ENCODE results near the gene BRS3.

BRS3 gene

GRCh38 chrX:136467303-136467702 lies 20.4 kb upstream of the BRS3 start:
- no peak for DNase-seq (ENCODE audit: low read depth)
- no peak overlapping the region for H3K4me3 ChIP-seq (ENCODE audit: control insufficient read depth, low read depth, low read length)
- no peak for TF ChIP-seq CTCF (IDR thresholded peaks at IDR 0.05; ENCODE audit: control insufficient read depth, insufficient read depth, low read depth, low read length, missing control alignments)

GRCh38 chrX:136468391-136469103 lies 19.2 kb upstream of the BRS3 start:
- no peak for TF ChIP-seq CTCF (IDR thresholded peaks at IDR 0.05; ENCODE audit: control insufficient read depth, insufficient read depth, low read depth, low read length, missing control alignments)
- no peak for DNase-seq (ENCODE audit: low read depth)
- no peak overlapping the region for H3K4me3 ChIP-seq (ENCODE audit: control insufficient read depth, low read depth, low read length)

- TF ChIP-seq CTCF (IDR thresholded peaks at IDR 0.05; ENCODE audit: control insufficient read depth, insufficient read depth, low read depth, low read length, missing control alignments): no peak
- H3K4me3 ChIP-seq (ENCODE audit: control insufficient read depth, low read depth, low read length): no peak overlapping the region
- no peak for DNase-seq (ENCODE audit: low read depth)
Measured at GRCh38 chrX:136473663-136474062, 14.1 kb upstream of the BRS3 start.

GRCh38 chrX:136475236-136475635 lies 12.5 kb upstream of the BRS3 start:
- no peak for TF ChIP-seq CTCF (IDR thresholded peaks at IDR 0.05; ENCODE audit: control insufficient read depth, insufficient read depth, low read depth, low read length, missing control alignments)
- DNase-seq (ENCODE audit: low read depth): no peak
- no peak overlapping the region for H3K4me3 ChIP-seq (ENCODE audit: control insufficient read depth, low read depth, low read length)

- no peak for DNase-seq (ENCODE audit: low read depth)
- TF ChIP-seq CTCF (IDR thresholded peaks at IDR 0.05; ENCODE audit: control insufficient read depth, insufficient read depth, low read depth, low read length, missing control alignments): no peak
- no peak overlapping the region for H3K4me3 ChIP-seq (ENCODE audit: control insufficient read depth, low read depth, low read length)
Measured at GRCh38 chrX:136476501-136476900, 11.2 kb upstream of the BRS3 start.

- DNase-seq (ENCODE audit: low read depth): no peak
- TF ChIP-seq CTCF (IDR thresholded peaks at IDR 0.05; ENCODE audit: control insufficient read depth, insufficient read depth, low read depth, low read length, missing control alignments): no peak
- H3K4me3 ChIP-seq (ENCODE audit: control insufficient read depth, low read depth, low read length): no peak overlapping the region
Measured at GRCh38 chrX:136477026-136477425, 10.7 kb upstream of the BRS3 start.

Measured in AG09309 (cell line).